GM18507 (cell line): ENCODE data around the gene IRF7.
A peak's percentile ranks its signal among the peaks of the same experiment; 100 is the strongest.
"Not testable (repeated sequence)": the region's sequence is repeated elsewhere in the genome, so short reads cannot be mapped to it uniquely, and the experiment has no call there.

ENCODE experiments used
- DNase-seq: peaks from one replicate; pipeline ENCODE4 v3.0.0; 2011; ENCODE audit warnings: low read depth; ENCODE audit not compliant: insufficient read length; ENCODE audit errors: extremely low spot score
- FAIRE-seq: peaks from 2 replicates; lab custom pipeline; 2011; peaks lifted over from hg19 to GRCh38; lab: Jason Lieb, UNC

The IRF7 gene

GRCh38 chr11:590997-591396 is 24.8 kb downstream of the IRF7 start:
- DNase-seq (no peak), FAIRE-seq (no peak)

- FAIRE-seq (no peak), DNase-seq (no peak)
Observed at GRCh38 chr11:589798-590197, 26.0 kb downstream of the IRF7 start.

- FAIRE-seq, result no peak
- DNase-seq, result no peak
Observed at GRCh38 chr11:587978-588380, 27.8 kb downstream of the IRF7 start.

DNA sequence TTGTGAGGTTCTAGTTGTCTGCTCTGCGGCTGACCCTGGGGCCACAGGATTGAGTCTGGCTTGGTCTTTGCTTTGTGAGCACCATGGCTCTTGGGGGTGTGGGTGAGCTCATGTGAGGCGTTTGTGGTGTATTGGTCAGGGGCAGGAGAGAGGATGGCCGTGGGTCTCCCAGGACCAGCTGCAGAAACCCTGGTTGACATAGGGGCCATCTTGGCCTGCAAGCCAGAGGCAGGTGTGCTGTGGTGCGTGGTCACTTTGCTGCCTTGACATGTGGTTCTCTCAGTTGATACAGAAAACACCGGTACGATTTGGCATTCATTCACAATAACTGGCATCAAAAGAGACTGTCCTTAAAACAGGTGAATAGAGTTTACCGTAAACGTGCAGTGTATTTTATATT is 28.2 kb downstream of the IRF7 start:
- DNase-seq, result no peak
- FAIRE-seq, result no peak

DNA sequence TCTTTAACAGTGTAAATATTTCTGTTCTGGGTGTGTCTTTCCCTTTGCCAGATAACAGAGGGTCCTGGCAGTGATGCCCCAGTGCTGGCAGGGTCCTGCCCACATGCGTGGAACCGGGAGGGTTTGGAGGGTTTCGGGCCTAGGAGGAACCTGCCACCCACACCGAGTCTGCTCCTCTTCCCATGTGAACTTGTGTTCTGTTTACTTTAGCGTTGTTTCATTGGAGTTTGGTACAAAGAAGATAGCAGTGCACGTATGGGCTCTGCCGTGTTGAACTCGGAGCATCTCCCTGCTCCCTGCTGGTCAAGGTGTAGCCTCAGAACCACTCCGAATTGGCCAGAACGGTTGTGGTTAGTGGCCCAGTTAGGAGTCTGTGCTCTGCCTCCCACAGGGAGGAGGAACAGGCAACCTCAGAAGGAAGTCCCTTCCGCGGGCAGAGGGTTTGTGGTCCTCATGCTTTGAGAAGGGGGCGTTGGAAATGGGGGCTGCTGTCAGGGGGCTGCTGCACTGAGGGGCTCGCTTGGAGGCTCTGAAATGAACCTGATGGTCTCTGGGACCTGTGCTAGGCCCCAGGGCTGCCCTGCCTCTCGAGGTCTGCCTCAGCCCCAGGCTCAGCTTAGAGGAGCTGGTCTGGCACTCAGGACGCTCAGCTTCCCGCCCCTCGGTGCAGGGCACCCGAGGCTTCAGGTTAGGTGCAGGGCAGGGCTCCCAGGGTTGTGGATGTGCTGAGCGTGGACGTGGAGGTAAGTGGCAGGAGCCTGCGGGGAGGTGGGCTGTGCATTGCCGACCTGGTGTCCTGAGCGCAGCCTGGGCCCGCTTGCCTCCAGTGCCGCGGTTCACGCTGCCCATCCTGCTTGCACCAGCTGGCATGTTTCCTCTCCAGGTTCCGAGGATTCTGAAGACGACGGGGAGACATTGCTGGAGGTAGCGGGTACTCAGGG is 29.1 kb downstream of the IRF7 start:
- FAIRE-seq (no peak), DNase-seq (no peak)

GRCh38 chr11:584287-584686 is 31.5 kb downstream of the IRF7 start:
- FAIRE-seq, result no peak
- no peak for DNase-seq

DNA sequence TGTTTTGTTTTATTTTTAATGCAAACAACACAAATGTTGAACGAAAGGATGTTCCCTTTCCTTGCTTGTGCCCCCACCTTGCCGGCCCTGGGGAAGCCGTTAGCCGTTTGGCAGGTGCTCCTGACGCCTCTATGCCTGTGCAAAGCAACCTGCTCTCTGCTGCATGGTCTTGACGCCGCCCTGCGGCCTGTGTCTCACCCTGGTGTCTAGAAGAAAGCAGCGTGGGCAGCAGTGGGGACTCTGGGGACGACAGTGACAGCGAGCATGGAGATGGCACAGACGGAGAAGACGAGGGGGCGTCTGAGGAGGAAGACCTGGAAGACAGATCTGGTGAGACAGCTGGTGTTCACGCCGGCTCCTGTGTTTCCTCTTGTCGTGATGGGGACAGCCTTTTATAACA is 34.0 kb downstream of the IRF7 start:
- FAIRE-seq, result no peak
- DNase-seq, result no peak

GRCh38 chr11:581342-581741 is 34.4 kb downstream of the IRF7 start:
- FAIRE-seq, result no peak

DNA sequence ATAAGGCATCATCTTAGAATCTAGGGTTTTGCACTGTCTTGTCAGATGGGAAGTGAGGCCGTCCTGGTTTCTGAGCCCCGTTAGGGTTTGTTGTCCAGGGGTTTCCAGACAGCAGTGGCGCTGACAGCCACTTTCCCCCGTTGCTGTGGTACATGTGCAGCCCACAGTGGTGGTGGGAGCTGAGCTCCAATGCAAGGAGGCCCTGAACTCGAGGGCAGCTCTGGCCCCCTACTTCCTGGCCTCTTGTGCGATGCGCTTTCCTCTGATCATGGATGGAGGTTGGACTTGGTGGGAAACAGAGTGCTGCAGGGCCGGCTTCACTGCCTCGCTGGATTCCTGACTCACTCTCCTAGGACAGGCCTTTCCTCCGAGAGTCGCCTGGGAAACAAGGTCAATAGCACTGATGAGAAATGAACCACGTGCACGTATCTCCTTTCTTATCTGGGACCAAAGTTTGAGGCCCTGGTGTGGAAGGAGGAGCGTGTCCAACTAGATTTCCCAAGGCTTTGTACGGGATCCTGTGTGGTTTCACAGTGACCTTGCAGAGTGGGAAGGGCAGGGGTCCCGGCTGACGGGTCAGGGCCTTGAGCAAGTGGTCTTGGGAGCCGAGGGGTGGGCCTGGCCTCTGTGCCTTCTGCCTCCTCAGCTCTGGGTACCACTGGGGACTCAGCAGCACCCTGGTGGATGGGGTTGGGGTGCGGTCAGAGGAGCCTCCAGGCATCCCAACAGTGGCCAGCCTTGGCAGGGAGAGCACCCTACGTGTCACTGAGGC is 35.7 kb downstream of the IRF7 start:
- DNase-seq, result no peak
- FAIRE-seq, result no peak

More at GRCh38 chr11:581342-581741, 34.4 kb downstream of the IRF7 start:
- DNase-seq, result no peak

DNA sequence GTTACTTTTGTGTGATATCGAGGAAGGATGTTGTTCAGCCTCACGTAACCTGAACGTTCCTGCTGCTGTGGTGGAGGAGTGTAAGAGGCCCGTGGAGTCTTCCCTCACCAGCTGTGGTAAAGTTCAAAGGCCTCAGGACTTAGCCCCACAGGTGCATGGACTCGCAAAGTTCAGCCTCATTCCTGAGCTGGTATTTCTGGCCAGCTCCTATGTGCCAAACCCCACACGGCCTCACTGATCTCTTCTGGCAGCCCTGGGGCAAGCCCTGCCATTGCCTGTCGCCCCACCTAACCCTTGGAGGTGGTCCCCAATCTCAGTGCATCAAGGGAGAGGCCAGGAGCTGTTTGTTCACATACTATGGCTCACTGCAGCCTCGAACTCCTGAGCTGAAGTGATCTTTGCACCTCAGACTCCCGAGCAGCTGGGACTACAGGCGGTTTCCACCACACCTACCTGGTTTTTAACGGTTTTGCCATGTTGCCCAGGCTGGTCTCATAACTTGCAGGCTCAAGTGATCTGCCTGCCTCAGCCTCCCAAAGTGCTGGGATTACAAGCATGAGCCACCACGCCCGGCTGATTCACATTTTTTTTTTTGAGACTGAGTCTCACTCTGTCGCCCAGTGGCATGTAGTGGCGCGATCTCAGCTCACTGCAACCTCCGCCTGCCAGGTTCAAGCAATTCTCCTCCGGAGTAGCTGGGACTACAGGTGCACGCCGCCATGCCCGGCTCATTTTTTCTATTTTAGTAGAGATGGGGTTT is 37.3 kb downstream of the IRF7 start:
- no peak for FAIRE-seq

GRCh38 chr11:577611-577894 is 38.2 kb downstream of the IRF7 start:
- FAIRE-seq (no peak), DNase-seq (no peak)

More for the DNA sequence above, 37.3 kb downstream of the IRF7 start:
- no peak for DNase-seq

GRCh38 chr11:576811-577610 is 38.7 kb downstream of the IRF7 start:
- DNase-seq, result no peak
- FAIRE-seq, result no peak

DNA sequence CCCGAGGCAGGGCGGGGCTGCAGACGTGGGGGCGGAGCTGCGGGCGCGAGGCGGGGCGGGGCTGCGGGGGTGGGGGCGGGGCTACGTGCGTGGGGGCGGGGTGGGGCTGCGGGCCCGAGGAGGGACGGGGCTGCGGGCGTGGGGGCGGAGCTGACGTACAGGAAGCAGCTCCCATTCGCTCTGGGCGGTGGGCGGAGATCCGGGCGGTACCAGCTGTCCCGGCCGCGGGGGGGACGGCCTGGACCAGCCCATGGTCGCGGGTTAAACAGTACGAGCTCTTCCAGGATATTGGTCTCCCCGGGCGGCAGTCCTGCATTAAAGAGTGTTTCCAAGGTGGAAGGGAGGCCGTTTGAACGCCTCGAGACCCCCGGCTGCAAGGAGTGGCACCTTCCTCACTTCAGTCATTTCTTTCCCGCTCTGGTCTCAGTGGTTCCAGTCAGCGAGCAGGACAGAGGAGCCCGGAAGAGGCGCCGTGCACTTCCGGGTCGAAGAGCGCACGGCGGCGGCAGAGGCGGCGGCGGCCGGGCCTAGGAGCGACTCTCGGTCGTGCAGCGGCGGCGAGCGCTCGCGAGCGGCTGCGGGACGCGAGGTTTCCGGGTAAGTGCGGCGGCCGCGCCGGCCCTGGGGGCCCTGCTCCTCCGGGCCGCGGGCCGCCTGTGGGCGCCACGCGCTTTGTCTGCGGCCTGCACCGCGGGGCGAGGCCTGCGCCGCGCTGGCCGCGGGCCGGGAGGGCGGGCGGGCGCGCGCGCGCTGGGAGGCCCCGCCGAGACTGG is 39.6 kb downstream of the IRF7 start, which contains the start of gene PHRF1:
PHRF1 (plus strand) TSS at position 475 of the 773 bp plus-strand sequence. CDS start 5,043 bp downstream, outside the sequence.
- DNase-seq (peak; percentile 98), FAIRE-seq (peak; percentile 86)

GRCh38 chr11:575313-575995 is 40.3 kb downstream of the IRF7 start:
- FAIRE-seq, result no peak

GRCh38 chr11:574632-575312 is 41.0 kb downstream of the IRF7 start:
- FAIRE-seq, result no peak
- DNase-seq, result no peak

More at GRCh38 chr11:575313-575995, 40.3 kb downstream of the IRF7 start:
- DNase-seq, result no peak

GRCh38 chr11:574031-574570 is 41.6 kb downstream of the IRF7 start:
- DNase-seq, FAIRE-seq: not testable (repeated sequence)

- FAIRE-seq (no peak), DNase-seq (no peak)
Observed at GRCh38 chr11:573146-573759, 42.5 kb downstream of the IRF7 start.
